Measurements from ENCODE around the gene CHN2. TPM values are rescaled to one million over a fixed set of nuclear protein-coding genes. Genes with fewer than 3 reads are reported as not detected.

Gene CHN2
- total RNA-seq, 1 experiment from 2014 or later = 0.15 TPM

DNA sequence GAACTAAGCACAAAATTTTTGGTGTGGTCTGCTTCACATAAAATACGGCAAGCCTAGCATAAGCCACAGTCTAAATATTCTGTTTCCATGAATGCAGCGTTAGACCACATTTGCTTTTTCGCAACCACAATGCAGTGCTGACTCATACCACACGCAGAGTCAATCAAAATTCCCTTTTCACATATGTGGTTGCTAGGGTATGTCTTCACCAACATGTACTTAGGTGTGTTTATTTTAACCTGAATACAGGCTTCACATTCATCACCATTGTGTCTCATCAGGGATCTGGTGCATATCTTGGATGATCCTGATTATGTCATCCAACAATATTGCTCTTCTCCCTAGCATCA is 90.8 kb downstream of the CHN2 start:
- no TSS peak for BruUV-seq (replicated peaks)
- ATAC-seq (no peak), DNase-seq (ENCODE audit: low read depth, low spot score) (no peak)
- peaks cover 28% of the 10 kb centered on the region for H3K27me3 ChIP-seq (ENCODE audit: control insufficient read depth, insufficient read depth, low read length)
- no peak overlapping the region for H3K4me3 ChIP-seq (ENCODE audit: low read depth in 2 of 2, low read length in 2 of 2)
- no peaks in the 10 kb centered on the region for H3K4me1 ChIP-seq (ENCODE audit: control insufficient read depth, insufficient read depth, low read length)
- TF ChIP-seq POLR2AphosphoS5 (IDR thresholded peaks at IDR 0.05; ENCODE audit: low read depth, low read length) (no peak), SIN3A (IDR thresholded peaks at IDR 0.05; ENCODE audit: borderline replicate concordance, insufficient read depth, low read depth, low read length) (no peak), TCF7L2 (IDR thresholded peaks at IDR 0.05; ENCODE audit: low read depth, low read length) (no peak)
- TF ChIP-seq, protein P1, sequence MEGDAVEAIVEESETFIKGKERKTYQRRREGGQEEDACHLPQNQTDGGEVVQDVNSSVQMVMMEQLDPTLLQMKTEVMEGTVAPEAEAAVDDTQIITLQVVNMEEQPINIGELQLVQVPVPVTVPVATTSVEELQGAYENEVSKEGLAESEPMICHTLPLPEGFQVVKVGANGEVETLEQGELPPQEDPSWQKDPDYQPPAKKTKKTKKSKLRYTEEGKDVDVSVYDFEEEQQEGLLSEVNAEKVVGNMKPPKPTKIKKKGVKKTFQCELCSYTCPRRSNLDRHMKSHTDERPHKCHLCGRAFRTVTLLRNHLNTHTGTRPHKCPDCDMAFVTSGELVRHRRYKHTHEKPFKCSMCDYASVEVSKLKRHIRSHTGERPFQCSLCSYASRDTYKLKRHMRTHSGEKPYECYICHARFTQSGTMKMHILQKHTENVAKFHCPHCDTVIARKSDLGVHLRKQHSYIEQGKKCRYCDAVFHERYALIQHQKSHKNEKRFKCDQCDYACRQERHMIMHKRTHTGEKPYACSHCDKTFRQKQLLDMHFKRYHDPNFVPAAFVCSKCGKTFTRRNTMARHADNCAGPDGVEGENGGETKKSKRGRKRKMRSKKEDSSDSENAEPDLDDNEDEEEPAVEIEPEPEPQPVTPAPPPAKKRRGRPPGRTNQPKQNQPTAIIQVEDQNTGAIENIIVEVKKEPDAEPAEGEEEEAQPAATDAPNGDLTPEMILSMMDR (IDR thresholded peaks at IDR 0.05) = no peak
- TF ChIP-seq, protein P2, sequence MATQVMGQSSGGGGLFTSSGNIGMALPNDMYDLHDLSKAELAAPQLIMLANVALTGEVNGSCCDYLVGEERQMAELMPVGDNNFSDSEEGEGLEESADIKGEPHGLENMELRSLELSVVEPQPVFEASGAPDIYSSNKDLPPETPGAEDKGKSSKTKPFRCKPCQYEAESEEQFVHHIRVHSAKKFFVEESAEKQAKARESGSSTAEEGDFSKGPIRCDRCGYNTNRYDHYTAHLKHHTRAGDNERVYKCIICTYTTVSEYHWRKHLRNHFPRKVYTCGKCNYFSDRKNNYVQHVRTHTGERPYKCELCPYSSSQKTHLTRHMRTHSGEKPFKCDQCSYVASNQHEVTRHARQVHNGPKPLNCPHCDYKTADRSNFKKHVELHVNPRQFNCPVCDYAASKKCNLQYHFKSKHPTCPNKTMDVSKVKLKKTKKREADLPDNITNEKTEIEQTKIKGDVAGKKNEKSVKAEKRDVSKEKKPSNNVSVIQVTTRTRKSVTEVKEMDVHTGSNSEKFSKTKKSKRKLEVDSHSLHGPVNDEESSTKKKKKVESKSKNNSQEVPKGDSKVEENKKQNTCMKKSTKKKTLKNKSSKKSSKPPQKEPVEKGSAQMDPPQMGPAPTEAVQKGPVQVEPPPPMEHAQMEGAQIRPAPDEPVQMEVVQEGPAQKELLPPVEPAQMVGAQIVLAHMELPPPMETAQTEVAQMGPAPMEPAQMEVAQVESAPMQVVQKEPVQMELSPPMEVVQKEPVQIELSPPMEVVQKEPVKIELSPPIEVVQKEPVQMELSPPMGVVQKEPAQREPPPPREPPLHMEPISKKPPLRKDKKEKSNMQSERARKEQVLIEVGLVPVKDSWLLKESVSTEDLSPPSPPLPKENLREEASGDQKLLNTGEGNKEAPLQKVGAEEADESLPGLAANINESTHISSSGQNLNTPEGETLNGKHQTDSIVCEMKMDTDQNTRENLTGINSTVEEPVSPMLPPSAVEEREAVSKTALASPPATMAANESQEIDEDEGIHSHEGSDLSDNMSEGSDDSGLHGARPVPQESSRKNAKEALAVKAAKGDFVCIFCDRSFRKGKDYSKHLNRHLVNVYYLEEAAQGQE (IDR thresholded peaks at IDR 0.05; ENCODE audit: insufficient read depth in 1 of 2, low read depth in 2 of 2, low read length in 1 of 2) = no peak
- no peak overlapping the region for H3K27ac ChIP-seq (ENCODE audit: low read length)
- H3K9me3 ChIP-seq (ENCODE audit: control insufficient read depth, insufficient read depth, low read depth, low read length) = no peaks in the 10 kb centered on the region
- intact Hi-C loops (cut with micrococcal nuclease; ENCODE audit: unreplicated experiment) = no loop called here
- no peaks in the 10 kb centered on the region for H3K36me3 ChIP-seq (ENCODE audit: control insufficient read depth, insufficient read depth, low read length)
- CTCF ChIA-PET = no interaction called here
- in situ Hi-C loops (cut with HindIII; ENCODE audit: low pct_unique_long_range_greater_than_20kb, low sequenced_read_pairs) = no loop called here
- POLR2A ChIA-PET = no interaction called here

DNA sequence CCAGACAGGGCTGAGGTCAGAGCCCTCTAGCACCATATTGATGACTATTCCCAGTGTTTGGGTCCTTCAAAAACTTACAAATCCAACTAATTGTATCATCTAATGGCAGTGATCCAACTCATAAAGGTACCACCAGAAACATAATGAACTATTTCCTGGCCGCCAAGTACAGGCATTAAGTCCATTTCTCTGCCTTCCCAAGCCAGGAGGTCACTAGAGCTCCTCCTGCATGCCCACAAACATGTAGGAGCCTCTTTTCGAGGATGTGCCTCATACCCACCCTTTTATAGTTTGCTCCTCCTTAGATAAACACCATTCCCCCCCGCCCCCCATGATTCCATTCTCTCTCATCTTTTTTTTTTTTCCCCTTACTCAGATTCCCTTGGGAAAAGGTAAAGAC is 91.3 kb downstream of the CHN2 start:
- H3K4me1 ChIP-seq (ENCODE audit: control insufficient read depth, insufficient read depth, low read length) = no peaks in the 10 kb centered on the region
- no TSS peak for BruUV-seq (replicated peaks)
- ATAC-seq = no peak
- no peak for DNase-seq (ENCODE audit: low read depth, low spot score)
- ChIA-PET POLR2A (no interaction called here), CTCF (no interaction called here)
- H3K27ac ChIP-seq (ENCODE audit: low read length) = no peak overlapping the region
- intact Hi-C loops (cut with micrococcal nuclease; ENCODE audit: unreplicated experiment) = no loop called here
- no peaks in the 10 kb centered on the region for H3K36me3 ChIP-seq (ENCODE audit: control insufficient read depth, insufficient read depth, low read length)
- no peaks in the 10 kb centered on the region for H3K9me3 ChIP-seq (ENCODE audit: control insufficient read depth, insufficient read depth, low read depth, low read length)
- no peak for TF ChIP-seq SIN3A (IDR thresholded peaks at IDR 0.05; ENCODE audit: borderline replicate concordance, insufficient read depth, low read depth, low read length)
- TF ChIP-seq POLR2AphosphoS5 (IDR thresholded peaks at IDR 0.05; ENCODE audit: low read depth, low read length) = no peak
- TF ChIP-seq, protein P1 (IDR thresholded peaks at IDR 0.05) = no peak
- no peak for TF ChIP-seq TCF7L2 (IDR thresholded peaks at IDR 0.05; ENCODE audit: low read depth, low read length)
- TF ChIP-seq, protein P2 (IDR thresholded peaks at IDR 0.05; ENCODE audit: insufficient read depth in 1 of 2, low read depth in 2 of 2, low read length in 1 of 2) = no peak
- H3K4me3 ChIP-seq (ENCODE audit: low read depth in 2 of 2, low read length in 2 of 2) = no peak overlapping the region
- peaks cover 28% of the 10 kb centered on the region for H3K27me3 ChIP-seq (ENCODE audit: control insufficient read depth, insufficient read depth, low read length)
- in situ Hi-C loops (cut with HindIII; ENCODE audit: low pct_unique_long_range_greater_than_20kb, low sequenced_read_pairs) = no loop called here

All from Panc1 (cell line).